Astrocyte (in vitro differentiated cells and primary cell): ENCODE results near the gene SLC44A1.

Source experiments
- EZH2 ChIP-seq: IDR thresholded peaks from 2 replicates; pipeline ENCODE4 v1.6.1; 2012; ENCODE audit warnings: mild to moderate bottlenecking, low read length, inconsistent platforms; ENCODE audit not compliant: insufficient read depth
- TF ChIP-seq, protein P1 (sequence below): IDR thresholded peaks from 2 replicates; pipeline ENCODE4 v1.5.1; 2011; ENCODE audit warnings: low read depth, mild to moderate bottlenecking, inconsistent platforms, low read length, moderate library complexity; ENCODE audit not compliant: insufficient read depth

DNA sequence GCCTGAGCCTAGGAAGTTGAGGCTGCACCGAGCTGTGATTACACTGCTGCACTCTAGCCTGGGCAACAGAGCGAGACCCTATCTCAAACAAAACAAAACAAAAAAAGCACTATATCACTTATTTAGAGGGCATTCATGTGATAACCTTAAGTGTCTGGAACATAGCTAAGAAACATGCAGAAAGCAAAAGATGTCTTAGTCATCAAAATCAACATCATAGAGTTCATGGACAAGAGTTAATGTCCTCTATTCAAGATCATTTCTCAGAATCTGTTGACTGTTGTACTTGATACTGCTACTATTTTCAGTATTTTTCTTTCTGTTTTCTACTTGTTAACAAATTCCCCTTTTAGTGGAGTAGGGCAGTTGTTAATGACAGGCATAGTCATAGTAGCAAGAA lies 228.8 kb downstream of the SLC44A1 start:
- TF ChIP-seq, protein P1, sequence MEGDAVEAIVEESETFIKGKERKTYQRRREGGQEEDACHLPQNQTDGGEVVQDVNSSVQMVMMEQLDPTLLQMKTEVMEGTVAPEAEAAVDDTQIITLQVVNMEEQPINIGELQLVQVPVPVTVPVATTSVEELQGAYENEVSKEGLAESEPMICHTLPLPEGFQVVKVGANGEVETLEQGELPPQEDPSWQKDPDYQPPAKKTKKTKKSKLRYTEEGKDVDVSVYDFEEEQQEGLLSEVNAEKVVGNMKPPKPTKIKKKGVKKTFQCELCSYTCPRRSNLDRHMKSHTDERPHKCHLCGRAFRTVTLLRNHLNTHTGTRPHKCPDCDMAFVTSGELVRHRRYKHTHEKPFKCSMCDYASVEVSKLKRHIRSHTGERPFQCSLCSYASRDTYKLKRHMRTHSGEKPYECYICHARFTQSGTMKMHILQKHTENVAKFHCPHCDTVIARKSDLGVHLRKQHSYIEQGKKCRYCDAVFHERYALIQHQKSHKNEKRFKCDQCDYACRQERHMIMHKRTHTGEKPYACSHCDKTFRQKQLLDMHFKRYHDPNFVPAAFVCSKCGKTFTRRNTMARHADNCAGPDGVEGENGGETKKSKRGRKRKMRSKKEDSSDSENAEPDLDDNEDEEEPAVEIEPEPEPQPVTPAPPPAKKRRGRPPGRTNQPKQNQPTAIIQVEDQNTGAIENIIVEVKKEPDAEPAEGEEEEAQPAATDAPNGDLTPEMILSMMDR, result no peak
- TF ChIP-seq EZH2, result no peak
